Measurements from ENCODE around the gene UPK1B.
"Not testable (repeated sequence)": the region's sequence is repeated elsewhere in the genome, so short reads cannot be mapped to it uniquely, and the experiment has no call there.

Gene UPK1B

GRCh38 chr3:119238363-119238762 lies 65.0 kb downstream of the UPK1B start:
- TF ChIP-seq, protein P1, sequence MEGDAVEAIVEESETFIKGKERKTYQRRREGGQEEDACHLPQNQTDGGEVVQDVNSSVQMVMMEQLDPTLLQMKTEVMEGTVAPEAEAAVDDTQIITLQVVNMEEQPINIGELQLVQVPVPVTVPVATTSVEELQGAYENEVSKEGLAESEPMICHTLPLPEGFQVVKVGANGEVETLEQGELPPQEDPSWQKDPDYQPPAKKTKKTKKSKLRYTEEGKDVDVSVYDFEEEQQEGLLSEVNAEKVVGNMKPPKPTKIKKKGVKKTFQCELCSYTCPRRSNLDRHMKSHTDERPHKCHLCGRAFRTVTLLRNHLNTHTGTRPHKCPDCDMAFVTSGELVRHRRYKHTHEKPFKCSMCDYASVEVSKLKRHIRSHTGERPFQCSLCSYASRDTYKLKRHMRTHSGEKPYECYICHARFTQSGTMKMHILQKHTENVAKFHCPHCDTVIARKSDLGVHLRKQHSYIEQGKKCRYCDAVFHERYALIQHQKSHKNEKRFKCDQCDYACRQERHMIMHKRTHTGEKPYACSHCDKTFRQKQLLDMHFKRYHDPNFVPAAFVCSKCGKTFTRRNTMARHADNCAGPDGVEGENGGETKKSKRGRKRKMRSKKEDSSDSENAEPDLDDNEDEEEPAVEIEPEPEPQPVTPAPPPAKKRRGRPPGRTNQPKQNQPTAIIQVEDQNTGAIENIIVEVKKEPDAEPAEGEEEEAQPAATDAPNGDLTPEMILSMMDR (IDR thresholded peaks at IDR 0.05; ENCODE audit: unreplicated experiment in 3 of 3): no peak
- H3K27ac Mint-ChIP-seq: no peak overlapping the region
- H3K27me3 Mint-ChIP-seq (ENCODE audit: low read depth): no peaks in the 10 kb centered on the region
- H3K9me3 Mint-ChIP-seq: no peaks in the 10 kb centered on the region
- H3K4me1 Mint-ChIP-seq: peaks cover 10% of the 10 kb centered on the region
- peaks cover 26% of the 10 kb centered on the region for H3K36me3 Mint-ChIP-seq (ENCODE audit: low read depth)
- peak overlapping the region in 2 of 3 experiments; percentile 61 to 63 for H3K4me3 Mint-ChIP-seq

DNA sequence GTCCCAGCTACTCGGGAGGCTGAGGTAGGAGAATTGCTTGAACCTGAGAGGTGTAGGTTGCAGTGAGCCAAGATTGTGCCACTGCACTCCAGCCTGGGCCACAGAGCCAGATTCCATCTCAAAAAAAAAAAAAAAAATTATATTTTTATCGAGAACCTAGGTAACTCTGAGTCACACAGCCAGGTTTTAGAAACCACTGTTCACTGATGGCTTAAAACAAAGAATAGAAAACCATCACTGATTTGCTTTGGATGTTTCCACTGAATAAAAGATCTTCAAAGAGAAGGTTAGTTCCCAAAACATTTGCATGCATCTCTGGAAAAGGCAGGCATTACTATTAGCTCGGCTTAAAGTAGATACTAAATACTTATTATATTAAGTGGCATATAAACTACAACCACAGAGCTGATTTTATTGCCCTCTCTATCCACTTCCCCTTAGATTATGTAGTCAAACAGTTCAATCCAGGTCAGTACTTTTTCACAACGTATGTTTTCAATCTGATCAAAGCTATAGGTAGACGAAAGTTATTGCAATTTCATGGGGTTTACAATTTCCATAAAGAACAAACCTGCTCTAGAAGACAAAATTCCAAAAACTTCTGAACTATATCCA lies 65.9 kb downstream of the UPK1B start:
- Mint-ChIP-seq H3K27ac (peak overlapping the region; percentile 82 to 91 (median 85)), H3K4me1 (peaks cover 17% of the 10 kb centered on the region), H3K36me3 (ENCODE audit: low read depth) (peaks cover 24% of the 10 kb centered on the region), H3K27me3 (ENCODE audit: low read depth) (no peaks in the 10 kb centered on the region), H3K9me3 (no peaks in the 10 kb centered on the region), H3K4me3 (peak overlapping the region; percentile 82 to 87 (median 86))
- TF ChIP-seq, protein P1 (IDR thresholded peaks at IDR 0.05; ENCODE audit: unreplicated experiment in 3 of 3): no peak

DNA sequence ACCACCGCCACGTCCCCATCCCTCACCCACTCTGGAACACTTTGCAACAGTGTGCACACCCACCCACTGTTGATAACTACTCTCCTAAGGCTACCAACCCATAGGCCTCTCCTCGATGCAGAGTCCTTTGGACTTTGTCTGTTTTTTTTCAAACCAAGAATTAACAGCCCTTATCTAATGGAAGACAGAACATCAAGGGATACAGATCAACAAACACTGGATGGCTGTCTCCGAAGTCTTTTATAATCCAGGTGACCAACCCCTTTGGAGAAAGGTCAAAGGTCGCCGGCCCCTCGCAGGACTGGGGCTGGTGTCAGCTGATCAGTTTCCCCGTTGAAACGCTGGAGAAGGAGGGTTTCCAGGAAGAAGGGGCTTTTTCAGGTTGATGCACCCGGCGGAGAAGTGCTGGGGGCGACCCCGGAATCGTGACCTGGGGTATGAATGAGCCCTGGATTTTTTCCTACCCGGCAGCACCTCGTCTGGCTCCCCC lies 66.7 kb downstream of the UPK1B start:
- Mint-ChIP-seq H3K27ac (peak overlapping the region; percentile 82 to 91 (median 85)), H3K4me3 (peak overlapping the region; percentile 82 to 87 (median 86)), H3K27me3 (ENCODE audit: low read depth) (no peaks in the 10 kb centered on the region), H3K4me1 (peaks cover 22% of the 10 kb centered on the region), H3K36me3 (ENCODE audit: low read depth) (peaks cover 16% of the 10 kb centered on the region), H3K9me3 (no peaks in the 10 kb centered on the region)
- TF ChIP-seq, protein P1 (IDR thresholded peaks at IDR 0.05; ENCODE audit: unreplicated experiment in 3 of 3): no peak

- H3K27me3 Mint-ChIP-seq (ENCODE audit: low read depth): peaks cover 3% of the 10 kb centered on the region
- TF ChIP-seq, protein P1 (IDR thresholded peaks at IDR 0.05; ENCODE audit: unreplicated experiment in 3 of 3): no peak
- H3K36me3 Mint-ChIP-seq (ENCODE audit: low read depth): peaks cover 9% of the 10 kb centered on the region
- H3K27ac Mint-ChIP-seq: peak within 1 kb of the TSS; percentile 82 to 91 (median 85)
- peaks cover 29% of the 10 kb centered on the region for H3K4me1 Mint-ChIP-seq
- no peaks in the 10 kb centered on the region for H3K9me3 Mint-ChIP-seq
- peak within 1 kb of the TSS; percentile 82 to 87 (median 86) for H3K4me3 Mint-ChIP-seq
Measured at GRCh38 chr3:119240591-119241434, 67.4 kb downstream of the UPK1B start, which contains the start of gene B4GALT4. TSS of gene B4GALT4 (minus strand) at chr3:119240878. CDS start at chr3:119230099, 10,779 bp downstream.

DNA sequence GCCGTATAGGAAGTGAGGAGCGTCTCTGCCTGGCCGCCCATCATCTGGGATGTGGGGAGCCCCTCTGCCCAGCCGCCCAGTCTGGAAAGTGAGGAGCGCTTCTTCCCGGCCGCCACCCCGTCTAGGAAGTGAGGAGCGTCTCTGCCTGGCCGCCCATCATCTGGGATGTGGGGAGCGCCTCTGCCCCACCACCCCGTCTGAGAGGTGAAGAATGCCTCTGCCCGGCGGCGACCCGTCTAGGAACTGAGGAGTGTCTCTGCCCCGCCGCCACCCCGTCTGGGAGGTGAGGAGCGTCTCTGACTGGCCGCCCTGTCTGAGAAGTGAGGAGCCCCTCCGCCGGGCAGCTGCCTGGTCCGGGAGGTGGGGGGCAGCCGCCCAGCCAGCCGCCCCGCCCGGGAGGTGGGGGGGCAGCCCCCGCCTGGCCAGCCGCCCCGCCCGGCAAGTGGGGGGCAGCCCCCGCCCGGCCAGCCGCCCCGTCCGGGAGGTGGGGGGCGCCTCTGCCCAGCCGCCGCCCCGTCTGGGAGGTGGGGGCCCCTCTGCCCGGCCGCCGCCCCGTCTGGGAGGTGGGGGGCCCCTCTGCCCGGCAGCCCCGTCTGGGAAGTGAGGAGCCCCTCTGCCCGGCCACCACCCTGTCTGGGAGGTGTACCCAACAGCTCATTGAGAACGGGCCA lies 69.1 kb downstream of the UPK1B start:
- not testable (repeated sequence) for H3K27me3 Mint-ChIP-seq (ENCODE audit: low read depth); H3K36me3 Mint-ChIP-seq (ENCODE audit: low read depth); H3K9me3 Mint-ChIP-seq; H3K27ac Mint-ChIP-seq
- H3K4me3 Mint-ChIP-seq: peak overlapping the region; percentile 32 to 42 (median 32)
- peaks cover 33% of the 10 kb centered on the region for H3K4me1 Mint-ChIP-seq

DNA sequence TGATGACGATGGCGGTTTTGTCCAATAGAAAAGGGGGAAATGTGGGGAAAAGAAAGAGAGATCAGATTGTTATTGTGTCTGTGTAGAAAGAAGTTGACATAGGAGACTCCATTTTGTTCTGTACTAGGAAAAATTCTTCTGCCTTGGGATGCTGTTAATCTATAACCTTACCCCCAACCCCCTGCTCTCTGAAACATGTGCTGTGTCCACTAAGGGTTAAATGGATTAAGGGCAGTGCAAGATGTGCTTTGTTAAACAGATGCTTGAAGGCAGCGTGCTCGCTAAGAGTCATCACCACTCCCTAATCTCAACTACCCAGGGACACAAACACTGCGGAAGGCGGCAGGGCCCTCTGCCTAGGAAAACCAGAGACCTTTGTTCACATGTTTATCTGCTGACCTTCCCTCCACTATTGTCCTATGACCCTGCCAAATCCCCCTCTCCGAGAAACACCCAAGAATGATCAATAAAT lies 69.7 kb downstream of the UPK1B start:
- not testable (repeated sequence) for H3K36me3 Mint-ChIP-seq (ENCODE audit: low read depth); H3K27me3 Mint-ChIP-seq (ENCODE audit: low read depth); H3K27ac Mint-ChIP-seq
- Mint-ChIP-seq H3K9me3 (peaks cover 12% of the 10 kb centered on the region), H3K4me1 (peaks cover 33% of the 10 kb centered on the region), H3K4me3 (peak overlapping the region in 1 of 3 experiments; percentile 21)

All from nephron (organoid).